Keratinocyte (primary cell): ENCODE measurements around the gene CLDN9. TPM values are rescaled to one million over a fixed set of nuclear protein-coding genes. Genes with fewer than 3 reads are reported as not detected.

ENCODE experiments used
- DNase-seq: peaks from one replicate; pipeline ENCODE4 v3.0.0-alpha.2; 2011; ENCODE audit warnings: low read depth, missing footprints, low spot score
- FAIRE-seq: peaks from 2 replicates; lab custom pipeline; 2011; peaks lifted over from hg19 to GRCh38; lab: Jason Lieb, UNC
- H2AFZ ChIP-seq: 2 replicates; pipeline ENCODE4 v1.6.0; 2012; ENCODE audit warnings: low read length, control low read depth, inconsistent platforms; ENCODE audit not compliant: control insufficient read depth
- H3K27ac ChIP-seq: 2 replicates; pipeline ENCODE4 v1.5.1; 2011; ENCODE audit warnings: low read length; ENCODE audit not compliant: control insufficient read depth, insufficient read depth
- H3K27me3 ChIP-seq: 3 replicates; pipeline ENCODE4 v1.6.0; 2011; ENCODE audit warnings: low read length; ENCODE audit not compliant: control insufficient read depth, insufficient read depth; ENCODE audit errors: extremely low read depth
- H3K36me3 ChIP-seq, 2 experiments: 2 replicates in 1 of 2; 3 replicates in 1 of 2; pipeline ENCODE4 v1.5.1; 2011; ENCODE audit warnings: low read length in 2 of 2, mild to moderate bottlenecking in 1 of 2; ENCODE audit not compliant: control insufficient read depth in 2 of 2, insufficient read depth in 2 of 2; ENCODE audit errors: extremely low read depth in 1 of 2
- H3K4me1 ChIP-seq: 3 replicates; pipeline ENCODE4 v1.5.1; 2011; ENCODE audit warnings: low read length; ENCODE audit not compliant: control insufficient read depth, insufficient read depth; ENCODE audit errors: extremely low read depth
- H3K4me2 ChIP-seq: 3 replicates; pipeline ENCODE4 v1.6.0; 2011; ENCODE audit warnings: low read depth, low read length; ENCODE audit not compliant: control insufficient read depth, insufficient read depth; ENCODE audit errors: extremely low read depth
- H3K4me3 ChIP-seq, 3 experiments: fragments of 200-600 bp in 1 of 3; sonication (generic) in 1 of 3; 2 replicates in 2 of 3; 3 replicates in 1 of 3; pipeline ENCODE4 v1.5.1; 2011 to 2016; ENCODE audit warnings: low read length in 3 of 3, mild to moderate bottlenecking in 3 of 3, control low read depth in 2 of 3, inconsistent platforms in 1 of 3, low read depth in 1 of 3, mixed read lengths in 1 of 3, mixed run types in 1 of 3, moderate library complexity in 1 of 3; ENCODE audit not compliant: control insufficient read depth in 2 of 3, insufficient read depth in 2 of 3; ENCODE audit errors: extremely low read depth in 1 of 3
- H3K79me2 ChIP-seq: 2 replicates; pipeline ENCODE4 v1.6.0; 2012; ENCODE audit warnings: low read length; ENCODE audit not compliant: control insufficient read depth, insufficient read depth
- H3K9ac ChIP-seq: 3 replicates; pipeline ENCODE4 v1.6.0; 2011; ENCODE audit warnings: low read length; ENCODE audit not compliant: control insufficient read depth, insufficient read depth; ENCODE audit errors: extremely low read depth
- H3K9me1 ChIP-seq: 3 replicates; pipeline ENCODE4 v1.6.0; 2011; ENCODE audit warnings: low read length; ENCODE audit not compliant: control insufficient read depth, insufficient read depth; ENCODE audit errors: extremely low read depth
- H3K9me3 ChIP-seq: 2 replicates; pipeline ENCODE4 v1.5.1; 2012; ENCODE audit warnings: low read depth, low read length; ENCODE audit not compliant: control insufficient read depth
- H4K20me1 ChIP-seq: 3 replicates; pipeline ENCODE4 v1.6.0; 2011; ENCODE audit warnings: low read length; ENCODE audit not compliant: control insufficient read depth, insufficient read depth; ENCODE audit errors: extremely low read depth
- EZH2 ChIP-seq: IDR thresholded peaks from one replicate; pipeline ENCODE4 v1.6.1; 2012; ENCODE audit warnings: inconsistent platforms, mild to moderate bottlenecking, low read length, moderate library complexity
- dilution Hi-C: fragments of 300-500 bp; cut with MboI; formaldehyde crosslinking; loops from one replicate; pipeline ENCODE4 v1.7.0; 2020; ENCODE audit warnings: low sequenced_read_pairs; ENCODE audit not compliant: extremely low pct_ligation_motif_present
- polyA plus RNA-seq, 5 experiments: library from polyadenylated mRNA; depleted of rRNA in 3 of 5; stranded (reverse) in 3 of 5; stranded (forward) in 1 of 5; unstranded in 1 of 5; fragments of >200 nt; gene quantifications; 1 replicate in 1 of 5; 2 replicates in 3 of 5; 3 replicates in 1 of 5; pipeline versions ENCODE4 v1.2.1 to v1.2.3, GENCODE V29; 2011 to 2012; ENCODE audit warnings: missing spikeins in 2 of 5, low read depth in 1 of 5, low replicate concordance in 1 of 5
- TF ChIP-seq, protein P1 (sequence below), 3 experiments: IDR thresholded peaks in 1 of 3; conservative IDR thresholded peaks in 1 of 3; optimal IDR thresholded peaks in 1 of 3; 2 replicates in 2 of 3; 3 replicates in 1 of 3; pipeline versions ENCODE3 to v1.5.1; 2011; ENCODE audit warnings: low read length in 3 of 3, mild to moderate bottlenecking in 3 of 3, moderate library complexity in 2 of 3, control low read depth in 1 of 3, inconsistent platforms in 1 of 3; ENCODE audit not compliant: insufficient read depth in 2 of 3; ENCODE audit errors: extremely low read depth in 1 of 3

CLDN9 gene
- polyA plus RNA-seq, 1 donor (not counting 4 experiments of a cell fraction or from before 2014, with no cell fraction given): not detected

DNA sequence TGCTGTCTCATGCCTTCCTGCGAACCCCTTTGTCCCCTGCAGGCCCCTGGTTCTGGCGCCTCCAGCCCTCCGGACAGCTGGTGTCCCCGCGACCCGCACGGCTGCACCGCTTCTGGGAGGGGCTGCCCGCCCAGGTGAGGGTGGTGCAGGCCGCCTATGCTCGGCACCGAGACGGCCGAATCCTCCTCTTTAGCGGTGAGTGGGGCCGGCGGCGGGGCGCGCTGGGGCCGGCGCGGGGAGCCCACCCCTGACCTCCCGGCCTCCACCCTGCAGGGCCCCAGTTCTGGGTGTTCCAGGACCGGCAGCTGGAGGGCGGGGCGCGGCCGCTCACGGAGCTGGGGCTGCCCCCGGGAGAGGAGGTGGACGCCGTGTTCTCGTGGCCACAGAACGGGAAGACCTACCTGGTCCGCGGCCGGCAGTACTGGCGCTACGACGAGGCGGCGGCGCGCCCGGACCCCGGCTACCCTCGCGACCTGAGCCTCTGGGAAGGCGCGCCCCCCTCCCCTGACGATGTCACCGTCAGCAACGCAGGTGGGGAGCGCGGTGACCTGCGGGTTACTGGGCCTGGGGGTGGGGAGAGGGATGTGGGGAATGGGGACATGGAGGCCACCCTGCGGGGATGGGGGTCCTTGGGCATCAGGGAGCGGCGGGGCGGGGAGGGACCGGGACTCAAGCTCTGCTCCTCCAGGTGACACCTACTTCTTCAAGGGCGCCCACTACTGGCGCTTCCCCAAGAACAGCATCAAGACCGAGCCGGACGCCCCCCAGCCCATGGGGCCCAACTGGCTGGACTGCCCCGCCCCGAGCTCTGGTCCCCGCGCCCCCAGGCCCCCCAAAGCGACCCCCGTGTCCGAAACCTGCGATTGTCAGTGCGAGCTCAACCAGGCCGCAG, 45.7 kb downstream of the CLDN9 start:
- H3K4me3 ChIP-seq: peak overlapping the region; percentile 72 to 97 (median 81)
- no peak overlapping the region for H3K27ac ChIP-seq
- no peaks in the 10 kb centered on the region for H3K9me1 ChIP-seq
- DNase-seq: no peak
- H3K79me2 ChIP-seq: no peaks in the 10 kb centered on the region
- no peaks in the 10 kb centered on the region for H3K9me3 ChIP-seq
- peaks cover 8% of the 10 kb centered on the region for H3K4me1 ChIP-seq
- FAIRE-seq: no peak
- H3K9ac ChIP-seq: peak overlapping the region; percentile 80
- dilution Hi-C loops: no loop called here
- TF ChIP-seq EZH2: no peak
- TF ChIP-seq, protein P1, sequence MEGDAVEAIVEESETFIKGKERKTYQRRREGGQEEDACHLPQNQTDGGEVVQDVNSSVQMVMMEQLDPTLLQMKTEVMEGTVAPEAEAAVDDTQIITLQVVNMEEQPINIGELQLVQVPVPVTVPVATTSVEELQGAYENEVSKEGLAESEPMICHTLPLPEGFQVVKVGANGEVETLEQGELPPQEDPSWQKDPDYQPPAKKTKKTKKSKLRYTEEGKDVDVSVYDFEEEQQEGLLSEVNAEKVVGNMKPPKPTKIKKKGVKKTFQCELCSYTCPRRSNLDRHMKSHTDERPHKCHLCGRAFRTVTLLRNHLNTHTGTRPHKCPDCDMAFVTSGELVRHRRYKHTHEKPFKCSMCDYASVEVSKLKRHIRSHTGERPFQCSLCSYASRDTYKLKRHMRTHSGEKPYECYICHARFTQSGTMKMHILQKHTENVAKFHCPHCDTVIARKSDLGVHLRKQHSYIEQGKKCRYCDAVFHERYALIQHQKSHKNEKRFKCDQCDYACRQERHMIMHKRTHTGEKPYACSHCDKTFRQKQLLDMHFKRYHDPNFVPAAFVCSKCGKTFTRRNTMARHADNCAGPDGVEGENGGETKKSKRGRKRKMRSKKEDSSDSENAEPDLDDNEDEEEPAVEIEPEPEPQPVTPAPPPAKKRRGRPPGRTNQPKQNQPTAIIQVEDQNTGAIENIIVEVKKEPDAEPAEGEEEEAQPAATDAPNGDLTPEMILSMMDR (optimal IDR thresholded peaks at IDR 0.05 in 1 of 3, IDR thresholded peaks at IDR 0.05 in 1 of 3, conservative IDR thresholded peaks at IDR 0.05 in 1 of 3; ENCODE audit: extremely low read depth in 1 of 3, insufficient read depth in 2 of 3, low read length in 3 of 3): peak in 2 of 3 experiments; percentile 41 to 69
- H3K4me2 ChIP-seq: peak overlapping the region; percentile 82
- H3K27me3 ChIP-seq: no peaks in the 10 kb centered on the region
- peaks cover 0 to 6% of the 10 kb centered on the region in 2 experiments for H3K36me3 ChIP-seq
- peak overlapping the region; percentile 77 for H2AFZ ChIP-seq
- H4K20me1 ChIP-seq: no peaks in the 10 kb centered on the region

DNA sequence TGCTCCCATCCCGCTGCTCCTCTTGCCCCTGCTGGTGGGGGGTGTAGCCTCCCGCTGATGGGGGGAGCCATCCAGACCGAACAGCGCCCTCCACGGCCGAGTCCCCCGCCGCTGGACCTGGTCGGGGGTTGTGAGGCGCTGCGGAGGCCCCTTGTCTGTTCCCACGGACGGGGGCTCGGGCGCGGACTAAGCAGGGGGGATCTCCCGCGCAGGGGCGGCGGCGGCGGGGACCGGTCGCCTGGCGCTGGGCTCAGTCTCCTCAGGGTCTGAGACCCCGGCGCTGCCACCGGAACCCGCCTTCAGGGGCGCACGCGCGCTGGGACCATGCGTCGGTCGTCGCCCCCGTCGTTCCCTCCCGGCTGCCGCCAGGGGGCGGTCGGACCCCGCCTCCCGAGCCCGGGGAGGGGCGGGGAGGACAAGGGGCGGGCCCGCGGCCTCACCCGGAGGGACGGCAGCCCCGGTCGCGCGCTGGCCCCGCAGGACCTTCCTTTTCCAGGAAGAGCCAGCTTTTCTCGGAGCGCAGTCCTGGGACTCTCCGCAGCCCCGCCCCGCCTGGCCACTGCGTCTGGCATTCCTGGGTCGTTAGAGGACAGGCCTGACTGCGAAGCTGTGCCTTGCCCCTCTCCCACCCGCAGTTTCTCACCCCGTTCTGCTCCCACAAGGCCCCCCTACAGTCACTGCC, 46.5 kb downstream of the CLDN9 start:
- FAIRE-seq: no peak
- H3K27me3 ChIP-seq: no peaks in the 10 kb centered on the region
- TF ChIP-seq EZH2: no peak
- TF ChIP-seq, protein P1 (optimal IDR thresholded peaks at IDR 0.05 in 1 of 3, IDR thresholded peaks at IDR 0.05 in 1 of 3, conservative IDR thresholded peaks at IDR 0.05 in 1 of 3; ENCODE audit: extremely low read depth in 1 of 3, insufficient read depth in 2 of 3, low read length in 3 of 3): peak; percentile 44 to 87 (median 69)
- H3K4me2 ChIP-seq: peak overlapping the region; percentile 82
- H3K4me1 ChIP-seq: peaks cover 8% of the 10 kb centered on the region
- H4K20me1 ChIP-seq: no peaks in the 10 kb centered on the region
- peak overlapping the region; percentile 86 for H2AFZ ChIP-seq
- dilution Hi-C loops: no loop called here
- peak overlapping the region; percentile 47 for H3K27ac ChIP-seq
- DNase-seq: no peak
- H3K4me3 ChIP-seq: peak overlapping the region; percentile 72 to 97 (median 81)
- no peaks in the 10 kb centered on the region for H3K79me2 ChIP-seq
- H3K36me3 ChIP-seq: peaks cover 0 to 1% of the 10 kb centered on the region in 2 experiments
- no peaks in the 10 kb centered on the region for H3K9me1 ChIP-seq
- H3K9me3 ChIP-seq: no peaks in the 10 kb centered on the region
- H3K9ac ChIP-seq: peak overlapping the region; percentile 80
